Aorta (tissue), 5 donors: Measurements from ENCODE around the gene ARL6IP1. TPM values are rescaled to one million over a fixed set of nuclear protein-coding genes. Genes with fewer than 3 reads are reported as not detected.

Experiments
- ATAC-seq: fragments of 200-7000 bp; cut with Tn5 transposase; one replicate; pipeline ENCODE4 v1.9.1; 2022; ENCODE audit warnings: moderate library complexity; ENCODE audit not compliant: low FRiP score
- DNase-seq, 2 donors: peaks; one replicate each; pipeline ENCODE4 v3.0.0-alpha.2; 2020
- H3K27ac ChIP-seq, 2 donors: one replicate each; pipeline ENCODE4 v1.5.1; 2013; ENCODE audit warnings: low read length in 2 of 2, mild to moderate bottlenecking in 2 of 2, moderate library complexity in 2 of 2, control low read depth in 1 of 2, inconsistent platforms in 1 of 2, low read depth in 1 of 2
- H3K27me3 ChIP-seq, 2 donors: one replicate each; pipeline ENCODE4 v1.6.1; 2013; ENCODE audit warnings: control low read depth in 1 of 2, low read length in 1 of 2, mild to moderate bottlenecking in 1 of 2, moderate library complexity in 1 of 2; ENCODE audit not compliant: insufficient read depth in 2 of 2, control insufficient read depth in 1 of 2
- H3K36me3 ChIP-seq, 2 donors: one replicate each; pipeline ENCODE4 v1.6.1; 2013; ENCODE audit warnings: control low read depth in 1 of 2, low read length in 1 of 2, mild to moderate bottlenecking in 1 of 2; ENCODE audit not compliant: insufficient read depth in 2 of 2, control insufficient read depth in 1 of 2
- H3K4me1 ChIP-seq, 2 donors: one replicate each; pipeline ENCODE4 v1.6.1; 2013; ENCODE audit warnings: low read length in 2 of 2, control low read depth in 1 of 2, mild to moderate bottlenecking in 1 of 2, moderate library complexity in 1 of 2; ENCODE audit not compliant: insufficient read depth in 2 of 2, control insufficient read depth in 1 of 2
- H3K4me3 ChIP-seq, 2 donors: one replicate each; pipeline ENCODE4 v1.5.1; 2013; ENCODE audit warnings: low read length in 2 of 2, control low read depth in 1 of 2, mild to moderate bottlenecking in 1 of 2
- H3K9me3 ChIP-seq: one replicate; pipeline ENCODE4 v1.6.1; 2013; ENCODE audit warnings: mild to moderate bottlenecking, low read length; ENCODE audit not compliant: control insufficient read depth
- WGBS, 2 donors: extraction: QIAGEN DNeasy Blood & Tissue Kit; methylation state at CpG; one replicate each; pipeline ENCODE4 v1.1.7; 2013; 5-methylcytosine and 5-hydroxymethylcytosine counted together
- intact Hi-C, 2 donors: fragments of 100-400 bp; cut with DNase I; formaldehyde crosslinking; loops; one replicate each; pipeline versions ENCODE4 v1.14.2 to v1.15.0; 2022
- polyA plus RNA-seq, 2 donors: library from polyadenylated mRNA; stranded (reverse); fragments of 200-250 nt; gene quantifications; one replicate each; pipeline ENCODE4 v1.2.3, GENCODE V29; 2013
- total RNA-seq, 2 donors: library from RNA; stranded (reverse); fragmentation: NEBNext Ultra II Directional; extraction: Animal tissue kit (Norgen Biotek cat#: 25700); gene quantifications; one replicate each; pipeline ENCODE4 v1.2.1, GENCODE V29; 2021
- donor health status: healthy with polysubstance abuse.
- donor health status: Bipolar disorder and iron deficiency.
- donor health status: DM: no; HTN: no; CAD: no.
- donor health status: DM: no; HTN: no; CAD: no.
- donor health status: DM: yes; HTN: yes; CAD: no.

ARL6IP1 gene
- total and polyA plus RNA-seq, 4 donors: 57.6 to 69.4 (median 59.3) TPM

DNA sequence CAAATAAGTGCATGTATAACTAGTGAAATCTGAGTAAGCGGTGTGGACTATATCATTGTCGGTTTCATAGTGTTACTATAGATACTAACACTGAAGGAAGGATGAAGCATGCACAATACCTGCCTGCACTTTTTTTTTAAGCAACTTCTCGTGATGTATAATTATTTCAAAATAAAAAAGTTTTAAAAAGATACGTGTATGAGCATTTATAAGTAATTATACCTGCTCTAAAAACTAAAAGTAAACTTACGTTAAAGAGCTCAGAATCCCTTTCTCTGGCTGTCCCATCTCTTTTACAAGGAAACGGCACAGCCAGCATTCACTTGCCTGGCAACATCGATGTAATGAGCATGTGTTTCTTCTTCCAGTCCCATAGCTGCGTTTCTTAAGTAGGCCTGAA, 31.3 kb upstream of the ARL6IP1 start:
- ATAC-seq (no peak), DNase-seq (no peak)
- WGBS, 2 donors: 89 to 92% methylated on average over 8 of the region's 8 CpGs
- H3K4me1 ChIP-seq: peaks cover 0 to 1% of the 10 kb centered on the region in 2 donors
- no peak overlapping the region for H3K27ac ChIP-seq
- no peaks in the 10 kb centered on the region for H3K9me3 ChIP-seq
- H3K36me3 ChIP-seq: peaks cover 12 to 17% of the 10 kb centered on the region in 2 donors
- no peak overlapping the region for H3K4me3 ChIP-seq
- H3K27me3 ChIP-seq: no peaks in the 10 kb centered on the region
- intact Hi-C loops: no loop called here

DNA sequence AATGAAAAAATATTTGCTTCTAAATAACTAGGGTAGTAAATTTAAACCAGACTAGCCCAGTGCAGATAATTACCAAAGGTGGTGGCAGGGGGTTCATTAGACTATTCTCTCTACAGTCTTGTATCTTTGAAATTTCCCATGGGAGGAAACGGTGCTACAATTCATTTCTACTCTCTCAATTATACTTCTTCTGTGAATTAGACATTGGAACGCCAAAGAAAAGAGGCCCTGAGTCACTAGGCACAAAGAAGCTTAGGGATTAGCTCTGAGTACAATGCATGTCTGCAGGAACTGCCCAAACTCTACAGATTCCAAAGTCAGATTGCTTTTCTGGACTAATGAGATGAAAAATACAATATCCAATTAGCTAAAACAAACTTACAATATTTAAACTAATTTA, 30.7 kb upstream of the ARL6IP1 start:
- intact Hi-C loops: no loop called here
- ATAC-seq (no peak), DNase-seq (no peak)
- peaks cover 9 to 17% of the 10 kb centered on the region in 2 donors for H3K36me3 ChIP-seq
- peaks cover 0 to 1% of the 10 kb centered on the region in 2 donors for H3K4me1 ChIP-seq
- H3K27ac ChIP-seq: no peak overlapping the region
- H3K9me3 ChIP-seq: no peaks in the 10 kb centered on the region
- WGBS, 2 donors: 77 to 89% methylated on average over 2 of the region's 2 CpGs
- H3K4me3 ChIP-seq: no peak overlapping the region
- no peaks in the 10 kb centered on the region for H3K27me3 ChIP-seq

DNA sequence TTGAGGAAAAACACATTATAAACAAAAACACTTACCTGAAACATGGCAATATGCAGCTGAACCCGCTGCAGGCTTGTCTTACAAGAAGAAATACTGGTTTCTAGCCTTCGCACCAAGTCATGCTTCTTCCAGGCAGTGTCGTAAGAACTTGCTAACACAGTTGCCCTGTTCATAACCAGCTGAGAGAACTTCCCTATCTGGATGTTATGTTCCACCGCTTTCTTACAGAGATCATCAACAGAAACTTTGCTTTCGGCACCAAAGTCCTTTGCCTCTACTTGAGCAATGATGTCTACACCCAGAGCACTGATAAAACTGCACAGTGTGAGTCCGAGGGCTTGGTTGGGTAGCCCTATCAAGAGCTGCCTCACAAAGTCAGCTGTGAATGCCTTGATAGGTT, 27.9 kb upstream of the ARL6IP1 start:
- peaks cover 0 to 1% of the 10 kb centered on the region in 2 donors for H3K4me1 ChIP-seq
- DNase-seq: no peak
- peaks cover 4 to 9% of the 10 kb centered on the region in 2 donors for H3K36me3 ChIP-seq
- no peak overlapping the region for H3K4me3 ChIP-seq
- WGBS, 2 donors: 95 to 98% methylated on average over 6 of the region's 6 CpGs
- H3K9me3 ChIP-seq: no peaks in the 10 kb centered on the region
- H3K27ac ChIP-seq: no peak overlapping the region
- H3K27me3 ChIP-seq: no peaks in the 10 kb centered on the region
- intact Hi-C loops: no loop called here
- no peak for ATAC-seq

DNA sequence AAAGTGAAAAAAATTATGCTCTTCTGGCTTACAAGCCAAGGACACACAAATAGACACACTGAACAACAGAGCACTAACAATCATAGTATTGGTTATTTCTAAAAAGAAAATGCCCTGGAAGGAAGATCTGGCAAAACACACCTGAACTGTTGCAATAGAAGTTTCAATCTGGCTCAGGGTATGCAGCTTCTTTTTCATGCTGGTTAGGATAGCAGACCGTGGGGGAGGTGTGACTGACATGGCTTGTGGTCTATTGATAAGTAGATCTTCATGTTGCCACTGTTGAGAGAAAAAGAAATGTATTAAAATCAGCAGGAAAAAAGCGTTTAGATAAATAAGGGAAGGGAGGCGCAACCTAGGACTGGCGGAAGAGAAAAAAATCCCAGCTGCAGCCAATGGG, 26.5 kb upstream of the ARL6IP1 start:
- Histone ChIP-seq H3K9me3 (no peaks in the 10 kb centered on the region), H3K4me3 (no peak overlapping the region), H3K27ac (no peak overlapping the region), H3K4me1 (peaks cover 0 to 1% of the 10 kb centered on the region in 2 donors), H3K36me3 (peaks cover 2 to 7% of the 10 kb centered on the region in 2 donors), H3K27me3 (no peaks in the 10 kb centered on the region)
- no peak for ATAC-seq
- 90 to 93% methylated on average over 4 of the region's 4 CpGs for WGBS, 2 donors
- no peak for DNase-seq
- intact Hi-C loops: no loop called here

DNA sequence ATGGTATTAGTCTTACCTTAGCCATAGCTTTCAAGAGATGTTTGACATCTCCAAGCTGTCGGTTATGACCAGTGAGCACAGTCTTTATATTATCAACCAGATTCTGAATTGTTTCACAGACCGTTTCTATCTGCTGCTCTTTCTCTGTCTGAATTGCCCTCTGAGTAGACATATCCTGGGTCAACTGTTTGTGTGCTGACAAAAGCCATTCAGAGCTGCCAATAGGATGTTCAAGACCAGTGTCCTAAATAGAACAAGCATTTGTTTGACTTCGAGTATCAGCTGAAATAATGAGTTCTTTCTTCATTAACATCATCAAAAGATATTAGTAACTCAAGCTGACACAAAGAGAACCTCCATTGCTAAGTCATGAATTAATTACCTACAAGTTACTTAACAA, 14.9 kb upstream of the ARL6IP1 start:
- H3K9me3 ChIP-seq: no peaks in the 10 kb centered on the region
- 84 to 89% methylated on average over 3 of the region's 3 CpGs for WGBS, 2 donors
- H3K27ac ChIP-seq: no peak overlapping the region
- no peak overlapping the region for H3K4me3 ChIP-seq
- no peaks in the 10 kb centered on the region for H3K4me1 ChIP-seq
- ATAC-seq (no peak), DNase-seq (no peak)
- intact Hi-C loops: no loop called here
- no peaks in the 10 kb centered on the region for H3K27me3 ChIP-seq
- H3K36me3 ChIP-seq: peaks cover 6 to 10% of the 10 kb centered on the region in 2 donors

DNA sequence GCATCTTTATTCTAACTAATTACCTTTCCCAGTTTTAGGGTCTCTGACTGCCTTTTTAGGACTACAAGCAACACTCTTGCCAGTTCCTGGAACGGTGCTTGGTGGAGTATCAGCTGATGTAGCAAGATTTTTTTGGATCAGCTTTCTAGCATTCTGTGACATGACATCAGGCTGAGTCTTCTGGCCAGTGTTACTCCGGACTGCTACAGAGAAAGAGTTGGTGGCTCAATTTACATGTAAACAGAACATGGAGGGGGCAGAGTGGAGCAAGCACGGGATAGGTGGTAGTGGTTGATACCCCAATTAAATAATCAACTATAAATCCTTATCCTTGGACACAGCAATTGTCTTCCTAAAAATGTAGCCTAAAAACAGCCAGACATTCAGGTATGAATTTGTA, 10.6 kb upstream of the ARL6IP1 start:
- 76 to 80% methylated on average over 3 of the region's 3 CpGs for WGBS, 2 donors
- intact Hi-C loops: no loop called here
- H3K4me3 ChIP-seq: no peak overlapping the region

DNA sequence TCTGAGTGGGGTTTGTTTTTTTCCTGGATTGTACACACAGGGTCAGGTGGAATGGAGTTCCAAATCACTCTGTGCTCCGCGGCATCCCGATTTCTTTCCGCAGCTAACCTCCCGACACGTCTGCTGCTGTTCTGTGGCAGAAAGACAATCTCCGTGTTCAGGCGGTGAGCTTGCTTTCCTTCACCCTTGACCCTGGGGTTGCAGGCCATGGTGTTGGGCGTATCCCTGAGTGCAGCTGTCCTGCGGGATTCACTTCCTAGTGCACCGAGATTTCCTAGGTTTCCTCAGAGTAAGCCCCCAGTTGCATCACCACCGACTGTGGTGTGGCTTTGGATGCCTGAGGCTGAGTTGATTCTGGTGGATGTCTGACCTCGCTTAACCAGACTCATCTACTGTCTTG, 7.8 kb upstream of the ARL6IP1 start:
- Histone ChIP-seq H3K9me3 (no peaks in the 10 kb centered on the region), H3K4me1 (no peaks in the 10 kb centered on the region), H3K27ac (no peak overlapping the region), H3K27me3 (no peaks in the 10 kb centered on the region), H3K36me3 (peaks cover 5 to 11% of the 10 kb centered on the region in 2 donors), H3K4me3 (no peak overlapping the region)
- 93 to 95% methylated on average over 13 of the region's 13 CpGs for WGBS, 2 donors
- intact Hi-C loops: loop anchor here in 1 of 2 donors (10.0 kb wide), 1 partner anchor 46 kb away; no protein-coding TSS in a partner anchor
- ATAC-seq (no peak), DNase-seq (no peak)

More for the DNA sequence above, 10.6 kb upstream of the ARL6IP1 start:
- no peaks in the 10 kb centered on the region for H3K4me1 ChIP-seq
- H3K27me3 ChIP-seq: no peaks in the 10 kb centered on the region
- H3K9me3 ChIP-seq: no peaks in the 10 kb centered on the region
- DNase-seq (no peak), ATAC-seq (no peak)
- no peak overlapping the region for H3K27ac ChIP-seq
- peaks cover 5 to 14% of the 10 kb centered on the region in 2 donors for H3K36me3 ChIP-seq

DNA sequence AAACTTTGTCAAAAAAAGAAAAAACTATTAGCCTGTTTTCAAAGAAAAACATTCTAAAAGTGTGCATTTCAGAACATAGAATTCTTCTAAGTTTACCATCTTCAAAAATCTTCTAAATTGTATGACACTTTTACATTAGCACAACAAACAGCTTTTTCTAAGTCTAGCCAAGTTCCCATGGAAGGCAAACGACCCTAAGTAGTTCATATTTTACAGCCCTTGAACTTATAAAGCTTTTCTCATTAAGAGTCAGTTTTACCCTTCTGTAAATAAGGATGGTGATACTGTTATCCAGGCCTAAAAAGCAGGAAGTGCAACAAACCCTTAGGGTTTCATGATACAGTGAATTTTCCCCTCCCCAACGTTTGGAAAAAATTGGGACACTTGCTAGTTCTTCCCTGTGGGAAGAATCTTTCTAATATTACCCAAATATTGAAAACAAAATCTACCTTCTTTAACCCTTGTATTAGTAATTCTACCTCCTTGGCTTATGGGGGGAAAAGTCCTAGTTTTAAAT, 4.0 kb upstream of the ARL6IP1 start:
- Histone ChIP-seq H3K4me1 (peaks cover 0 to 3% of the 10 kb centered on the region in 2 donors), H3K27ac (no peak overlapping the region), H3K9me3 (no peaks in the 10 kb centered on the region), H3K27me3 (no peaks in the 10 kb centered on the region), H3K4me3 (no peak overlapping the region), H3K36me3 (peaks cover 0 to 3% of the 10 kb centered on the region in 2 donors)
- ATAC-seq: no peak
- DNase-seq: no peak
- intact Hi-C loops: loop anchor here in 1 of 2 donors (10.0 kb wide), 1 partner anchor 49 kb away; no protein-coding TSS in a partner anchor
- 21 to 35% methylated on average over 2 of the region's 2 CpGs for WGBS, 2 donors

DNA sequence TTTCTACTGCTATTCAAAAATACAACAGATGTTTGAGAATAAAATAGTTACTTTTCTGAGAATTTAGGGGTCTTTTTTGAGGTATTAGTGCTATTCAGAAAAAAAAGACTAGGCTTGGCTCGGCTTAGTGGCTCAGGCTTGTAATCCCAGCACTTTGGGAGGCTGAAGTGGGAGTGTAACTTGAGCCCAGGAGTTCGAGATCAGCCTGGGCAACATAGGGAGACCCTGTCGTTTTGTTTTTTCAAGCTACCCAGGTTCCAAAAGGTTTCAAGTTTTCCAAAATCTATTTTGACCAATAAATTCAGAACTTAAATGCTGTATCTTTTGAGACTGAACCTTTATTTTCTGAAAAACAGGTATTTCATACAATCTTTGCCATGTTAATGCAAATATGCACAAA, 3.2 kb upstream of the ARL6IP1 start:
- H3K4me3 ChIP-seq: no peak overlapping the region
- whole genome bisulfite sequencing, 2 donors: 19 to 26% methylated on average over 3 of the region's 3 CpGs
- no peaks in the 10 kb centered on the region for H3K9me3 ChIP-seq
- peaks cover 0 to 3% of the 10 kb centered on the region in 2 donors for H3K36me3 ChIP-seq
- ATAC-seq: no peak
- H3K27ac ChIP-seq: no peak overlapping the region
- no peak for DNase-seq
- H3K27me3 ChIP-seq: no peaks in the 10 kb centered on the region
- intact Hi-C loops: loop anchor here in 1 of 2 donors (5.0 to 10.0 kb wide), 2 partner anchors 50 to 263 kb away; partner anchors contain the start of gene COQ7
- peaks cover 0 to 7% of the 10 kb centered on the region in 2 donors for H3K4me1 ChIP-seq
